ENCODE results near the gene PRDM16.
A peak's percentile ranks its signal among the peaks of the same experiment; 100 is the strongest.

PRDM16 gene

DNA sequence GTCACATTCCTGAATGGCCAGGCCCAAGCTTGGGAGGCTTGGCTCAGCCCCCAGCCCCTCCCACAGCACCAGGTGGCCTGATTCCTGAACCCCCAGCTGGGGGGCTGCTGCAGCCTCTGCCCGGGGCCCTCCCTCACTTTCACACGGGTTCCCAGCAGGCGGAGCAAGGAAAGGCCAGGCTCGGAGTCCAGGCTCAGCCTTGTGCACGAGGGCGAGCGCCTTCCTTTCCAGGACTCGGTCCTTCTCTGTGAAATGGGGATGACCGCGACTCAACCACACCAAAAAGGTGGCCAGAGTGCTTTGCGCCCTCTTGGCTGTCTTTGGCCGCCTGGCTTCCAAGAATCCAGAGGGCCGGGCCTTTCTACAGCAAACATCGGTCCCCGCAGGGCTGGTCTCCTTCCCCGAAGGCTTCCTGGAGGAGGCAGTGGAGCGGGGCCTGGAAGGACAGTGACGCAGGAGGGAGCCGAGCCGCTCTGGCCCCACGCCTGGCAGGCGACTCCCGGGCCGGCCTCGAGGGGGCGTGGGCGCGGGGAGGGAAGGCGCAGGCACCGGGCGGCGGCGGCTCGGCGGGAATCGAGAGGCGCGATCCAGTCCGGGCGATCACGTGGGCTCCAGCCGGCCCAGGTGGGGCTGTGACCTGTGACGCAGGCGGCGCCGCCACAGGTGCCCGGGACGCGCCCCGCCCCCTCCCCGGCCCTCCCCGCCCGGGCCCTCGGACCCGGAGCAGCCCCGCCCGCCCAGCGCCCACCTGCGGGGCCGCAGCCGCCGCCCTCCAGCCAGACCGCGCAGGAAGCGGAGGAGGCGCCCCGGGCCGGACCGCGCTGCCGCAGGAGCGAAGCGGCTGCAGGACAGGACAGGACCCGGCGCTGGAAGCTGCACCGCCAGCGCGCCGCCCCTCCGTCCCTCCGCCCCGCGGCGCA, 385.1 kb downstream of the PRDM16 start, which contains the start of gene ARHGEF16:
ARHGEF16 (plus strand) TSS at position 775 of the 920 bp plus-strand sequence. CDS start 8,420 bp downstream, outside the sequence.
- peak within 1 kb of the TSS in 1 of 2 donors; percentile 21 for H3K4me3 ChIP-seq (replicated peaks in 1 of 2; ENCODE audit: low read depth in 2 of 2, low read length in 2 of 2)
- DNase-seq (ENCODE audit: low read depth in 2 of 2), result peak; percentile 28 to 34

DNA sequence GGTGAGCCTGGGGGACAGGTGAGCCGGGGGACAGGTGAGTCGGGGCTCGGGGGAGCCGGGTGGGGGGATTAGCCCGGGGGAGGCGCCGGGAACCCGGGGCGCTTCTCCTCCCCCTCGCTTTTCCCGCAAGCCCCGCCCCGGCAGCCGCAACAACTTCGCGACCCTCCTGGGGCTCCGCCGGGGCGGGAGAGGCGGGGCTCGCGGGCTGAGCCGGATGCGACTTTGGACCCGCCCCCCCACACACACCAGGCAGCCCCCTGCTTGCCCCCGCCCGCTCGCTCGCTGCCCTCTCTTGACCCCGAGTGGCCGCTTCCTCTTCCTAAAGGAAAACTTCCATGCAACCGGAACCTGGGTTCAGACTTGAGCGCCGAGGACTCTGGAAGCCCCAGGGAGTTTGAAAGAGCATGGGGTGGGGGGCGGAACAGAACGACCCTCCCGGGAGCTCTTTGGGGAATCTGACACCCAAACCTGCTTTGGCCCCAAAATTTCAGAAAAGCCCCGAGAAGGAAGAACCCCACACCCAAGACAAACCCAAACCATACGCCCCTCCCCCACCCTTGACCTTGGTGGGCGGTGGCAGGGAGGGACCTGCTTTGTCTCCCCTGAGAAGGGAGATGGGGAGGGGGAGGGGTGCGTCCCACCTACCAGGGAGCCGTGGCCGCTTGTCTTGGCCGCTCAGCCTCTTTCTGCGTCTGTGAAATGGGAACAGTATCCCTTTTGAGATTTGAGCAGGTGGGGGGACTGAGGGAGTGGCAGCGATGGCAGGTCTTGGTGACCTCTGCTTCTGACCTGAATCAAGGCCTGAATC, 386.0 kb downstream of the PRDM16 start:
- H3K4me3 ChIP-seq (replicated peaks in 1 of 2; ENCODE audit: low read depth in 2 of 2, low read length in 2 of 2), result peak overlapping the region in 1 of 2 donors; percentile 21
- TF ChIP-seq, protein P1, sequence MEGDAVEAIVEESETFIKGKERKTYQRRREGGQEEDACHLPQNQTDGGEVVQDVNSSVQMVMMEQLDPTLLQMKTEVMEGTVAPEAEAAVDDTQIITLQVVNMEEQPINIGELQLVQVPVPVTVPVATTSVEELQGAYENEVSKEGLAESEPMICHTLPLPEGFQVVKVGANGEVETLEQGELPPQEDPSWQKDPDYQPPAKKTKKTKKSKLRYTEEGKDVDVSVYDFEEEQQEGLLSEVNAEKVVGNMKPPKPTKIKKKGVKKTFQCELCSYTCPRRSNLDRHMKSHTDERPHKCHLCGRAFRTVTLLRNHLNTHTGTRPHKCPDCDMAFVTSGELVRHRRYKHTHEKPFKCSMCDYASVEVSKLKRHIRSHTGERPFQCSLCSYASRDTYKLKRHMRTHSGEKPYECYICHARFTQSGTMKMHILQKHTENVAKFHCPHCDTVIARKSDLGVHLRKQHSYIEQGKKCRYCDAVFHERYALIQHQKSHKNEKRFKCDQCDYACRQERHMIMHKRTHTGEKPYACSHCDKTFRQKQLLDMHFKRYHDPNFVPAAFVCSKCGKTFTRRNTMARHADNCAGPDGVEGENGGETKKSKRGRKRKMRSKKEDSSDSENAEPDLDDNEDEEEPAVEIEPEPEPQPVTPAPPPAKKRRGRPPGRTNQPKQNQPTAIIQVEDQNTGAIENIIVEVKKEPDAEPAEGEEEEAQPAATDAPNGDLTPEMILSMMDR (IDR thresholded peaks at IDR 0.05; ENCODE audit: low read depth, low read length), result no peak
- DNase-seq (ENCODE audit: low read depth in 2 of 2), result no peak

More for the DNA sequence above, 385.1 kb downstream of the PRDM16 start, which contains the start of gene ARHGEF16:
- TF ChIP-seq, protein P1 (IDR thresholded peaks at IDR 0.05; ENCODE audit: low read depth, low read length), result peak; percentile 15

DNA sequence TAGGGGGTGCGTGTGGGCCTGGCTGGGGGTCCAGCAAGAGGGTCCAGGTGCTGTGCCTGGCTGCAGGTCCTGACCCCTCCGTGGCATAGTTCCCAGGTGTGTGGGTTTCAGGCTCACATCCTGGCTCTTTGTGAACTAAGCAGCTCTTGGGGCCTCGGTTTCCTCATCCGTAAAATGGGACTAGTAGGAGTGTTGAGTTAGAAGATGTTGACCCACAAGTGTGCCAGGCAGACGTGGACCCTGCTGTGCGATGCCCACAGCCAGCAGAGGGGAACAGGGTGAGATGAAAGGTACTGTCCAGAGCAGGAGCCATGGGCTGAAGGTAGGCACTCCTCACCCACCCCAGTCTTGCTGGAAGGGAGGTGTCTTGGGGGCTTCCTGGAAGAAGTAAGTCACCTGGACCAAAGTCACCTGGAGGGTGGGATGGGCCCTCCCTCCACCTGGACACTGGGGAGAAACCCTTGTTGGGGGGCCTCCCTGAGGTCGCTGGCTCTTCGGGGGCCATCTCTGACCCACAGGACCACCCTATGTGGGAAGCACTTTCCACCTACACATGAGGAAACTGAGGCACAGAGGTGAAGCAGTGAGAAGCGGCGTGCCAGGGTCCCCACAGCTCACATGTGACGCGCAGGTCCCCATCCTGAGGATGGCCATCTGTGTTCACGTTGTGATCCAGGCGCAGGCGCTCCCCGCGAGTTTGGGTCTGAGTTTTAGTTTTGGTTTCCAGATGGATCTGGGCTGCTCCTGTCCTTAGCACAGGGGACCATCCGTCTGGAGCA, 386.9 kb downstream of the PRDM16 start:
- no peak for DNase-seq (ENCODE audit: low read depth in 2 of 2)
- no peak overlapping the region for H3K4me3 ChIP-seq (replicated peaks in 1 of 2; ENCODE audit: low read depth in 2 of 2, low read length in 2 of 2)
- TF ChIP-seq, protein P1 (IDR thresholded peaks at IDR 0.05; ENCODE audit: low read depth, low read length), result no peak

DNA sequence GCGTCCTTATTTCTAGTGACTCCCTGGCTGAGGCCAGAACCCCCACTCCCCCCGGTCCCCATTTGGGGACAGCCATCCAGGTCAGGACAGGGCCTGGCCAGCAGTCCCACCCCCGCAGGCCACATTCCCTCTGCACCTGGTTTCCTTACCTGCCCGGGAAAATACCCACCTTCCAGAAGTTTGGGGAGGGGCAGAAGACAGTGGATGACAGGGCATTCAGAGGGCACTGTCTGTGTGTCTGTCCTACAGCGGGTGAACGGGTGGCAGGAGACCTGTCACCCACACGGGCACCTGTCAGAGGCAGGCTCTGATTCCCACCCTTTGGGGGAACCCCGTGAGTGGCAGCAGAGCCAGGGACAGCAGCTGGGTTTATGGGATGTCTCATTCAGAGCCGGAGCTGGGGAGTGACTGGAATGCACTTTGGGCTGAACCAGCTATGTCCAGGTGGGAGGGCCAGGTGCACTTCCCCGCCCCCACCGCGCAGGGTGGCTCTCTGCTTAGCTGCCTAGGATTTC, 387.5 kb downstream of the PRDM16 start:
- TF ChIP-seq, protein P1 (IDR thresholded peaks at IDR 0.05; ENCODE audit: low read depth, low read length), result no peak
- no peak for DNase-seq (ENCODE audit: low read depth in 2 of 2)
- no peak overlapping the region for H3K4me3 ChIP-seq (replicated peaks in 1 of 2; ENCODE audit: low read depth in 2 of 2, low read length in 2 of 2)

DNA sequence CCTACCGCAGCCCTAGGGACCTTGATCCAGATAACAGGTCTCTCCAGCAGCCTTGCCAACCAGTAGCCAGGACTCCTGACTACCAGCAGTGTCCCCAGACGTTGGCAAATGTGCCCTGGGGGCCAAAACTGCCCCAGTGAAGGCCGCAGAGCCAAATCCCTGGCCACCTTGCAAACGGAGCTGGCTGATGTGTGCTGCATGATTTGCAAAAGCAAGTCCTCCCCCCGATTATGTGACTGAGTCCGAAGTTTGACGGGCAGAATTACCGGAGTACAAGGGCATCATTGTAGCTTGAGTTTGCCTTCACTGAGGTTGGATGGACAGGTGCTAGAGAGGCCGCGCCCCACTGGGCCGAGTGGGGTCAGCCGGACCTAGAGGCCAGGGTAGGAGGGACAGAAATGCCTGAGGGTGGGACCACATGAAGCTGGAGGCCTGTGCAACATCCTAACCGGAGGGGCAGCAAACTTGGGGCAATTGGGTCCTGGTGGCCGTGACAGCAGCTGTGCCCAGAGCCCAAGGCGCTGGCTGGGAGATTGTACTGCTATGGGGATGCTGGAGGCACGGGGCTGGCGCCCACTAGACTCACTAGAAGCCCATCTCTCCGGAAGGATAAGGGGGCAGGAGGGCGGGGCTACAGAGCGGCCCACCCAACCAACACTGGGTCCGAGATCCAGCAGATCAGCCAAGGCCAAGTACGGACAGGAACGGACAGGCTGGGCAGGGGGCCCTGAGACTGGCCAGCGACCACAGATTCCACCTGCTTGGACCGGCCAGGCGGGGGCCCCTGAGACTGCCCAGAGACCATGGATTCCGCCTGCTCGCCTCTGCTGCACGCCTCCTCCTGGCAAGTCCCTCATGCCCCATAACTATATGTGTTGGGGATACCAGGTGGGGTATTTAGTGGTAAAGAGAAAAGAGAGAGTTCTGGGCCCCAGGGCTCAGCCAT, 388.2 kb downstream of the PRDM16 start:
- TF ChIP-seq, protein P1 (IDR thresholded peaks at IDR 0.05; ENCODE audit: low read depth, low read length), result no peak
- H3K4me3 ChIP-seq (replicated peaks in 1 of 2; ENCODE audit: low read depth in 2 of 2, low read length in 2 of 2), result no peak overlapping the region
- no peak for DNase-seq (ENCODE audit: low read depth in 2 of 2)

Measured in cardiac fibroblast (primary cell).